GM21390 (cell line): Measurements from ENCODE around the gene C1QTNF9.
"Not testable (repeated sequence)": the region's sequence is repeated elsewhere in the genome, so short reads cannot be mapped to it uniquely, and the experiment has no call there.

ENCODE experiments used
- ATAC-seq: cut with Tn5 transposase; IDR thresholded peaks from one replicate; pipeline ENCODE4 v1.9.1; 2021; ENCODE audit not compliant: unreplicated experiment

Gene C1QTNF9

DNA sequence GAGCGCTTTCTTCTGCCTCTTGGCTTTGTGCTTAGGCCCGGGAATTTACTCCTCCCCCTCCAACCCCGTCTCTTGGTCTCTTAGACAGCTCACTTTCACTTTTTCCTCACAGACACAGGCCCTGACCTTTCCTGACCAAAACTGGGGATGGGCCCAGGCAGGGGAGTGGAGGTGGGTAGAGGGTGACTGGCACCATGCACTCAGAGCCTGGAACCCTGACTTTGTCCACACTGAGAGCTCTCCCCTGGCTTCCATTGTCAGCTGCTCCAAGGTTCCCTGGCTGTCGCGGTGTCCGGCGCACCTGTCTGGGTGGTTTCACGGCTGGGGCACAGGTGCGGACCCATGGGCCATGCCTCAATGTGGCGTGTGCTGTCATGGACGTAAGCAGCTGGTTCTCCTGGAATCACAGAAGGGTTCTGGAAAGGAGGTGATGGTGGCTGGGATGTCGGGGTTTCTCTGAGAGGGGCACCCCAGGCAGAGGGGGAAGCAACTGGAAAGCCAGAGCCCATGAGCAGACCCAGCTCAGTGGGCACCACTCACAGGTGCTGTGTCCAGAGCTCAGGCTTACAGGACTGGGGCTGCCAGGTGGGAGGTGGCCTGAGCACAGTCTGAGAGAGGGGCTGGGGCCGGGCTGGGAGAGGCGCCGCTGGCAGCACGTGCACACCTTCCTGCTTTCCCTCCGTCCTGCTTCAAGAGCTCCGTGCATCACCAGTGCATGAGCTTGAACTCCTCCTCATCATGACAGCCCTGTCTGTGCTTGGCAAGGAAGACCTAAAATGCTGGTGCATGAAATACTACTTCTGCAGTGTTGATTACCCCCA is 28.0 kb upstream of the C1QTNF9 start:
- ATAC-seq = no peak

DNA sequence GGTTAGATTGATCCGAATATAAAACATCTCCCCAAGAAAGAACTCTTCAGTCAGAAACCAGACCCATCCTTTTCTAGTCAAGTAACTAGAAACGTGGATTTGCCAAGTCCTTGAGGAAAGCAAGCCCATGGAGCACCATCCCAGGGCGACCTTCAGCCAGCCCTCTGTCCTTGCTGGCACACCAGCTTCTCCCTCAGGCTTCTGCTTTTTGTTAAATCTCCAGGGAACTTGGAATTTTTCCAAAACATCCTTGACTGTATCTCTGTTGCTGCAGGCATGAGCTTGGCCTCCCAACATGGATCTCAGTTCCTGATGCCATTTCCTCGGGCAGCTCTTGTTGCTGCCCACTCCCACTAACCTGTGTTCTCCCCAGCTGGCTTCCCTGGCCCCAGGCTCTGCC is 27.1 kb upstream of the C1QTNF9 start:
- no peak for ATAC-seq

DNA sequence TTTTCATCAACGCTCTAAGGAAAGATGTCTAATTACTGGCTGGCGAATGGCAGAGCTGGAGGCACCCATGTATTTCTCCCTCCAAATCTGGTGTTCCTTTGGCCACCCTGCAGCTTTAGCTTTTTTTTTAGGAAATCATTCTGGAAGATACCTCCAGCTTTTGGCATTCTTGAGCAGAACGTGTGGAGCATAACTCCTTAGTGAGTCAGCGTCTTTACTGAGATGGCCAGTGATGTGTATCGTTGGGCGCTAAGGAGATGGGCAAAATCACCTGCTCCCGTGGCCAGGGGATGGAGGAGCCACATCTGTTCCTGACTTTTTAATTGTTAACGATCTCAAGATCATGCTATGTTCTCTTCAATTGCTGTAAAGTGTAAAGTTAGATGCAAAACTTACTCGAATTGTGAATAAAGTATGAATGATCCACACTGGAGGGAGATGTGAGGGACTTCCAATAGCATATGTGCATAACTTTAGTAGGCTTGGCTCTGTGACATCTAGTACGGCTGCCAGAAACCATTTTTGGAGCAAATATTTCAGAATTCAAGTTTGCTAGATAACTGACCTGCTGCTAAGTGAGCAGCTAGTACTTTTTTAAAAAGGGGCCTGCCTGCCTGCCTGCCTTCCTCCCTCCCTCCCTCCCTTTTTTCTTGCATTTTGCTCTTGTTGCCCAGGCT is 24.4 kb upstream of the C1QTNF9 start:
- no peak for ATAC-seq

DNA sequence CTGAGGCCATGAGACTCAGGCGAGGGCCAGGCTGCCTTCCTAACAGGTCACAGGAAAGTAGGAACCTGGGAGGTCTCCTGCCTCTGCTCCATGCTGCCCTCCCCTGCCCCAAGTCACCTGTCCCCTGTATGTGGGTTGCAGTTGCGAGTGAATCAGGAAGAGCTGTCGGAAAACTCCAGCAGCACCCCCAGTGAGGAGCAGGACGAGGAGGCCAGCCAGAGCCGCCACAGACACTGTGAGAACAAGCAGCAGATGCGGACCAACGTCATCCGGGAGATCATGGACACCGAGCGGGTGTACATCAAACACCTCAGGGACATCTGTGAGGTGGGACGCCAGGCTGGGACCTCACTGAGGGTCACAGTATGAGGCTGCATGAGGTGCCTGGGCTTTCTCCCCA is 22.8 kb upstream of the C1QTNF9 start:
- ATAC-seq = no peak

DNA sequence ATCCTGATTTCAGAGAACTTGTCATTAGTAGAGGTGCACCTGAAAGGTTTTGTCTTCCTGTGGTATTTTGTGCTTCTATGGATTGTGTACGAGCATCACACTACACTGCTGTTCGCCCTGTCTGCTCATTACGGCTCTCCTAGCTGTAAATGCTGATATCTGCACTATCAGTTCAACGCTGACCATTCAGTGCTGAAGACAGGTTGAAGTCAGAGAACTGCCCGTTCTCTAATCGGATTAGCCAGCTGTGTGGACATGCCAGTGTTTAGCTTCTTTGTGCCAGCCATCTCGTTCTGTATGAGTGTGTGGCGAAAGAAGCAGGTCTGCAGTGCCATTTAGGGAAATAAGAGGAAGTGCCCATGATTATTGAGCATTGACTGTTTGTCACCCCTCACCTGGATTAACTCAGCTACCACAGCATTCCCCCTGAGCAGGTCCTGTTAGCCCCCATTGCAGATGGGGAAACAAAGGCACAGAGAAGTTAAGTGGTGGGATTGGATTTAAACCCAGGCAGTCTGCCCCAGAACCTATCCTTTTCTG is 21.6 kb upstream of the C1QTNF9 start:
- no peak for ATAC-seq

DNA sequence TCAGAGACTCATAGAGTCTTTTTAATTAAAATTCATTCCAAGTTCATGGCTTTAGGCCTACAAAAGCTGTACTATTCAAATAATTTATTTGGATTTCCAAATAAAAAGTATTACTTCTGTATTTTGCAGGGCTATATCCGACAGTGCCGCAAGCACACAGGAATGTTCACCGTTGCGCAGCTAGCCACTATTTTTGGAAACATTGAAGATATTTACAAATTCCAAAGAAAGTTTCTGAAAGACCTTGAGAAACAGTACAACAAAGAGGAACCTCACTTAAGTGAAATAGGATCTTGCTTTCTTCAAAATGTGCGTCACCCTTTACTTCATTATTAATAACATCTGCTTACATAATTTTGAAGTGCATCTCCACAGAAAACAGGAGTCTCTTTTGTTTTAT is 20.5 kb upstream of the C1QTNF9 start:
- ATAC-seq = no peak

DNA sequence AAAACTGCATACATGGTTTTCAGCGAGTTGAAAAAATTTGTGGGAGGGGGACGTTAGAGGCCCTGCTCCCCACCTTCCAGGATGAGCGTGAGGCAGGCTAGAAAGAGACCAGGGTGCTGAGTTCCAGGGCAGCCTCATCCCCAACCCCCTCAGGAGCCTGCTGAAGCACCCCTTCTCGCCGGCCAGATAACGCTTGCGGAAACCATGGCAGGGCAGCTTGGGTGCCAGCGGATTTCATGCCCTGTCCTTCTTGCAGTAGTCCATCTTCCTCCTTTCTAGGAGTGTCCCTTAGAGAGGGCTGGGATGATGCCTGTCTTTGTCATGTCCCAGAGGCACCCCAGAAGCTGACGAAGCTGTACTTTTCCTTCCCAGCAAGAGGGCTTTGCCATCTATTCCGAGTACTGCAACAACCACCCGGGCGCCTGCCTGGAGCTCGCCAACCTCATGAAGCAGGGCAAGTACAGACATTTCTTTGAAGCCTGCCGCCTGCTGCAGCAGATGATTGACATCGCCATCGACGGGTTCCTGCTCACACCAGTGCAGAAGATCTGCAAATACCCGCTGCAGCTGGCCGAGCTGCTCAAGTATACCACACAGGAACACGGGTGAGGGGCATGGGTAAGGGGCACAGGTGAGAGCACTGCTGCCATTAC is 19.0 kb upstream of the C1QTNF9 start:
- ATAC-seq = no peak

DNA sequence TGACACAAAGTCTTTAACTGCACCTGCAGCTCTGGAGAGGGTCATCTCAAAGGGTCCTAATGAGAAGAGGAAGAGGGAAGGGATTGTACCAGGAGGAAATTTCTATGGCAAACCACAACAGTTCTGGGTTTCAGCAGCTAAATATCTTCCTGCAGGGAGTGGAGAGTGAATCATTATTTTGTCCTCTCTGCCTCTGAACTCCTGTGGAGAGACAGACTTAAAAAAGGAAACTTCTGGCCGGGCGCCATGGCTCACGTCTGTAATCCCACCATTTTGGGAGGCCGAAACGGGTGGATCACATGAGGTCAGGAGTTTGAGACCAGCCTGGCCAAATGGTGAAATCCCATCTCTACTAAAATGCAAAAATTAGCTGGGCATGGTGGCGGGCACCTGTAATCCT is 16.9 kb upstream of the C1QTNF9 start:
- ATAC-seq = no peak

DNA sequence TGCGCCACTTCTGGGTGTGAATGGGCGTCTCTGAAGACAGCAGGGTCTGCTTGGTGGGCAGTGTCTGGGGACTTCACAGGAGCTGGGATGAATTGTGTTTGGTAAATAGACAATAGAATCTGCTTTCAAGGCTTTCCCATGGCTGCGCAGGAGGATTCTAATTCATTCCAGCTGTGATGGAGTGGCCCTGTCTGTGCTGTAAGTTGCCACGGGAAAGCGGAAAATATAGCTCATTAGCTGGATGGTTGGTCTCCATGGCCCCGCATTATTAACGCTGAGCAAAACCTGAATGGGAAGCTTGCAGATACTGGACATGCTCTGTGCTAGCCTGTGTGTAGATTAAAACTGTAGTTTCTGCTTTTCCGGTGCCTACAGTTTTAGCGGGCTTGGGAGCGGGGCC is 15.6 kb upstream of the C1QTNF9 start:
- no peak for ATAC-seq

DNA sequence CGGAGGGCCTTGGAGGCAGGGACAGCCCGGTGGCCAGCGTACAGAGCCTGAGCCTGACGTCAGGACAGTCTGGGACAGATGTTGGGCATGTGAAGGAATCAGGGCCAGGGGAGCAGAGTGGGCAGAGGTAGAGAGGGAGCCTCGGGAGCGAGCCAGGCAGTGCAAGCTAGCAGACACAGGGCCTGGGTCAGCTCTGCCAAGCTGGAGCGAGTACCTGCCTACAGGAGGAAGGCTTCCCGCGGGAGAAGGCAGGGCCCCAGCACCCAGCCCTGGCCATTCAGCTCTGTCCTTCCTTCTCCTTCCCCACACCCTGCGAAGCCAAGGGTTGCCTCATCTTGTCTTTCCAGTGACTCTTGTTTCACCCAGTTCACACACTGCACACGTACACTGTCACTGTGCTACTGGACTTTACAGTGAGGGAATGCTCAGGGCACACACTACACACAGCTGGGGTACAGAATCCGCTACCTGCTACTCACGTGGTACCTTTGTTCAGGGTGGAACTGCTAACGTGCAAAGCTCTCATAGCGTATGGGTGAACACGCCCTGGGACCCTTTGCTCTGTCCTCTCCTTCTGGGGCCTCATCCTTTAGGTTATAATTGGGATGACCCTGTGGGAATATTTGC is 9.8 kb upstream of the C1QTNF9 start:
- no peak for ATAC-seq

DNA sequence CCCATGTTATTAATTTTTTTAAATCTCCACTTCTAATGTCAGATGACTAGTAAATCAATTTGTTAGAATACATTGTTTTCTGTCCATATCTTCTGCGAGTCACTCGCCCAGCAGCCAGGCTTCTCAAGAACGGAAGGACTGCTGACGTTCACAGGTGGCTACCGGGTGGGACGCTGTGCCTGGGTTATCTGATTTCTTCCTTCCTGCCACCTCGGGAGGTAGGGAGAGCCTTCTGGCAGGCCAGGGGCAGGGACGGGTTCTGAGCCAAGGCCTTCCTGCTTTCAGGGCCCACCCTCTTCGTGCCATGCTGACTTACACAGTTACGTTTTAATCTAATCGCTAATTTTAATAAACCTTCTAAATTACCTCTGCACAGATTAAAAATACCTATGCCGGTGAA is 7.9 kb upstream of the C1QTNF9 start:
- ATAC-seq = no peak

DNA sequence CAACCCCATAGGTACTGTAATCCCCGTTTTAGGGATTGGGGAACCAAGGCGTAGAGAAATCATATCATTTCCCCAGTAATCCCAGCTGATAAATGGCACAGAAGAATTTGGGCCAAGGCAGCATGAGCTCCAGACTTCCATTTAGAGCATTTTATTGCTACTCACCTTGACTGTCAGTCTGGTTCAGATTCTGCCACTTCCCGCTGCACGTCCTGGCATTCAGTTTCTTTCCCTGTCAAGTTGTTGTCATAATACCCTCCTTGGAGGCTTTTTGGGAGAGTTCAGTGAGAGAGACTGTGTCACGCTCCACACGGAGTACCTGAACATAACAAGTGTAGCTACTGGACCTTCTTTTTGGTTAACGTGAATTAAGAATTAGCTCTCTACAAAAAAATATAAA is 7.5 kb upstream of the C1QTNF9 start:
- no peak for ATAC-seq

DNA sequence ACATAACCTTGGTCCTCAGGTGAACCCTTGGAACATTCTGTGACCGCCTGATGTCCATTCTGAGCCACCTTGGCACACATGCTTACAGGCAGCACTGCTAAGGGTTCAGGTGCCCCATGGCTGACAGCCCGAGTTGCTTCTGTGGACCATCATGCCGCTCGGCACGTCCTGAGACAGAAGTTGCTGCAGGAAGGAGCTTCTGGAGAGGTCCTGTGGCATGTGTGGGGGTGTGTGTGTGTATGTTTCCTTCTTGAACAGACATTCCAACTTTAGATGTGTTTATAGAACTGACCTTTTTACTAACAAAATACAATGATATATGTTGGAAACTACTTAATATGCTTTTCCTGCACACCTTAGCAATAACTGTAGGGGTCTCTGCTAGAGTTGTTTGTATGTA is 4.8 kb upstream of the C1QTNF9 start:
- ATAC-seq = no peak

DNA sequence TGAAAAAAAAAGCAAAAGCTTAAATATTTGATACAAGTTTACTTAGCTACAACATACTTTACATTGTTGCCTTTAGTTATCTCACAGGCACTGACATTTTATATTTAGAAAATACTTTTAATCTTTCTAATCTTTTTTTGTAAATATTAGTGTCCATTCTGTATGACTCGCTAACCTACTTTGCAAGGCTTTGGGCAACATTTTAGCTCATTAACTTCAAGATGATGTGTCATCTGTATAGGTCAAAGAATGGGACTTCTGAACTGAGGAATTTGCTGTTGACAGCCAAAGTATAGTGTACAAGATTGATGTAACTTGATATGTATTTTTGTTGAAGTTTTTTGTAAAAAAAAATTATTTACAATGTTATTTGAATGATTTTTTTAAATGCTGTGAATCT is 2.7 kb upstream of the C1QTNF9 start:
- no peak for ATAC-seq

DNA sequence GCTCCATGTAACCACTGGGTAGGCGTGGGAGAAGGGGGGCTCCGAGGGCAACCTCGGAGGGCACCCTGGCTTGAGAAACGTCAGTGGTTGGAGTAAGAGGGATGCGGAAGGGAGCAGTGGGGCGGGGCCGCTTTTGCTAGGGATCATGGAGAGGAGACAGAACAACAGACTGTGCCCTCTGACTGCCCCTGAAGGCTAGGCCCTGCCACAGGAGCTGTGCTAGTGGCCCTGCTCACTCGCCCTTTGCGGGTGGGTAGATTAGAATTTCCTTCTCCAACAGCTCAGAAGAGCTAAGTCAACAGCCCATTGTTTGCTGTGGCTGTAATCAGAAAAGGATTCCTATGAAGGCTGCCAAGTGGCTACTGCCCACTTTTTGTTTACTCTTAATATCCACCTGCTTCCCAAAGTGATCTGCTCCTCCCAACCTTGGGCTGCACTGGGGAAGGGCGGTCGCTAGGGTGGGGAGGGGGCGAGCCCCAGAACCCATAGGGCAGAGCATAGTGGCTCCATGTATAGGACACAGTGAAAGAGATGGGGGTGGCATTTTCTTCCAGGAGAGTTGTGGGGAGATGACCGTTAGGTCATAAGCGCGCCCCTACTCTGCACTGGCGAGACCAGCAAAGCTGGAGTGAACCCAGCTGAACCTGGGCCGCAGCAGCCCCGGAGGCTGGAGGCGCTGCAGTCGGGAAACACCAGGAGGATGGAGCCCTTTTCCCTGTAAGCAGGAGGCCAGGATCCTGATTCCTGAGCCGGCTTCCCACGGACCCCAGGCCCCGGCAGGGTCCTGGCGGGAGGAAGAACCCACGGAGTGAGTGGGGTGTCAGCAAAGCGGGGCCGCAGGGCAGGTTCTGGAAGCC is 1.9 kb upstream of the C1QTNF9 start:
- no peak for ATAC-seq

DNA sequence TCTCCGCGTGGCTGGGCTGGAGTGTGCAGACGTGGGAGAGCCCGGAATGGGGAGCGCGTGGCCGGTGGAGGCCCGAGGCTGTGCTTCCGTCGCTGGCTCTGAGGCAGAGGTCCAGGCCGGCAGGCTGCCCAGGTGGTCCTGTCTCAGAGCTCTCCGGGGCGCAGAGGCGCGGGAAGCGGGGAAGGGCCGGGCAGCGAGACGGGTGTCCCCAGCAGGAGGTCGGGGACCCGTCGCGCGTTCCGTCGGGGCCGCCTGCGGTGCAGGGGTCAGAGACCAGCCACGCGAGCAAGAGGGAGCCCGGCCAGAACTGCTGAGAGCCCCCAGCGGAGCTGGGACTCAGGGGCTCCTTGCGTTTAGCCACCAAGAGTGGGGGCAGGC is 1.3 kb upstream of the C1QTNF9 start:
- no peak for ATAC-seq

DNA sequence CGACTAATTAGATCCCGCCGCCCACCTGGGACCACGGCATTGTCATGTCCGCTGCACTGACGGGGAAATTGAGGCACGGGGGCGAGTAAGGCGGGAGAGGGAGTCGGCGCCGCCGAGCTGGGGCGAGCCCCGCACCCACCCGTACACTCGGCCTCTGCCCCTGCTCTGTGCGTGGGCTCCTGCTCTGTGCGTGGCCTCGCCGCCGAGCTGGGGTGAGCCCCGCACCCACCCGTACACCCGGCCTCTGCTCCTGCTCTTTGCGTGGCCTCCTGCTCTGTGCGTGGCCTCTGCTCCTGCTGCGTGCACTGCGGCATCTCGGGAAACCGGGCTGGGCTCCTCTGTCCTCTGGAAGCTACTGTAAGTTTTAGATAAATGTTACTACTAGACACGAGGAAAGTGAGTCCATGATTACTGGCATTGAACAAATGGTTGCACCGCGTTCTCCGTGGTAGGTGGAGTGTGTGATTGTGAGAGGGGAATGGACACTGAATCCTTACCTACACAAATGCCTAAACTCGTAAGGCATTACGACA is 826 bp upstream of the C1QTNF9 start:
- no peak for ATAC-seq

DNA sequence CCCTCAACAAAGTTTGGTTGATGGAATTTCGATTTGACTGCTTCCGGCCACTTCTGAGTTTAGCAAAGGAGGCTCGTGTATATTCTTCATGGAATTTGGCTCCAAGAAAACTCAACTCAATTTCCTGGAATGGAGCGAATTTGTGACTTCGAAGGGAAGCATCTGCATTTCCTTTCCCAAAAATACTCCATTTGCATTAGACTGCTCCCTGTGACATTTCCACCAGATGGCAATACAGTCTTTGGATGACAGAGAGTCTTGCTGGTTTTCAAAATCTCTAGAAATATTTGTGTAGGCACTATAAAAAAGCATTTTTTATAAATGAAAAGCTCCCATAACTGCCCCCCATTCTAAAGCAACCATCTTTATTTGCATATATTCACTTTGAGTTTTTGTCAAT is 4.1 kb downstream of the C1QTNF9 start:
- no peak for ATAC-seq

DNA sequence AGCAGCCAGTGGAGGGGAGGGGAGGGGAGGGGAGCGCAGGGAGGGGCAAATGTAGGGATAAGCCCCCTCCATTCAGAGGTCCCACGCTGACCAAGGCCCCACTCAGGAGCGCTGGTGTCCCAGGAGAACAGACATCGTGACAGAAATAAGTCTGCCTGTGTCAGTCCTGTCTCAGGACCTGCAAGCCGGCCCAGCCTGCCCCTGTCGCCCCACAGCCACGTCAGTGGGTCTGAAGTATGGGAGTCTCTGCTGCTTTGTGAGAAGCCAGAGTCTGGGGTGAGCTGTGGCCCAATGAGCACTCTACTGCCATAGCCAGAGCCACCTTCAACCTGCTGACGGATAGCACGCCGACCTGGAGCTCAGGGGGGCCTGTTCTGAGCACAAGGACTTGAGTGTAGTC is 8.5 kb downstream of the C1QTNF9 start:
- ATAC-seq = not testable (repeated sequence)

DNA sequence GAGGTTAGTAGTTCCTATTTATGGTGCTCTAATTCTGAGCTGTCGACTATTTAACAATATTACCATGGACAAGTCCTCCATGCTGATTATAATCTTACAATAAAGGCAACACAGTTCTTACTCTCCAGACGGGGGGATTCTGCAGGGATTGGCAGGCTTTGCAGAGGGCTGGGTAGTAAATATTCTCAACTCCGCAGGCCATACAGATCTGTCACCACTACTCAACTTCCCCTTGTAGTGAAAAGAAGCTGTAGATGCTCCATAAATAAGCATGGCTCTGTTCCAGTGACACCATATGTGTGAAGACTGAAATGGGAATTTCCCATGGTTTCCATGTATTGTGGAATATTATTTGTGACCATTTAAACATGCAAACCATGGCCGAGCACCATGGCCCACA is 9.5 kb downstream of the C1QTNF9 start:
- not testable (repeated sequence) for ATAC-seq
